NCI-H2227 (cell line): ENCODE data around the gene STX3.

Source experiments
- DNase-seq: peaks from one replicate; lab custom pipeline; 2025; ENCODE audit not compliant: unreplicated experiment; lab: John Stamatoyannopoulos, UW

Gene STX3

GRCh38 chr11:59754859-59755700, at the start of gene STX3:
TSS of gene STX3 (plus strand) at chr11:59755376. CDS start at chr11:59755606, 230 bp downstream.
- peak; percentile 83 for DNase-seq

- DNase-seq: no peak
Measured at GRCh38 chr11:59706518-59707285, 48.5 kb upstream of the STX3 start.

GRCh38 chr11:59707371-59707770, 47.8 kb upstream of the STX3 start:
- no peak for DNase-seq

- no peak for DNase-seq
Measured at GRCh38 chr11:59708537-59708936, 46.6 kb upstream of the STX3 start.

- DNase-seq: no peak
Measured at GRCh38 chr11:59710136-59710847, 44.9 kb upstream of the STX3 start.

- DNase-seq: no peak
Measured at GRCh38 chr11:59713745-59714144, 41.4 kb upstream of the STX3 start, which contains the start of gene OR10V1. TSS of gene OR10V1 (minus strand) at chr11:59713845. CDS start at chr11:59713845, 0 bp downstream.

GRCh38 chr11:59716051-59716450, 39.1 kb upstream of the STX3 start:
- no peak for DNase-seq

GRCh38 chr11:59719556-59719955, 35.6 kb upstream of the STX3 start:
- no peak for DNase-seq

- DNase-seq: no peak
Measured at GRCh38 chr11:59724066-59724465, 31.1 kb upstream of the STX3 start.

- DNase-seq: no peak
Measured at GRCh38 chr11:59727426-59727825, 27.8 kb upstream of the STX3 start.

GRCh38 chr11:59728154-59728553, 27.0 kb upstream of the STX3 start:
- DNase-seq: no peak

GRCh38 chr11:59728913-59729312, 26.3 kb upstream of the STX3 start:
- no peak for DNase-seq

GRCh38 chr11:59729834-59730233, 25.3 kb upstream of the STX3 start:
- no peak for DNase-seq

- DNase-seq: no peak
Measured at GRCh38 chr11:59730896-59731565, 24.1 kb upstream of the STX3 start.

GRCh38 chr11:59746111-59746510, 9.1 kb upstream of the STX3 start:
- no peak for DNase-seq

- DNase-seq: peak; percentile 87
Measured at GRCh38 chr11:59753650-59754493, 1.3 kb upstream of the STX3 start.

- no peak for DNase-seq
Measured at GRCh38 chr11:59754494-59754858, 700 bp upstream of the STX3 start.

- peak; percentile 56 for DNase-seq
Measured at GRCh38 chr11:59755701-59756557, 753 bp downstream of the STX3 start.

GRCh38 chr11:59756558-59756840, 1.3 kb downstream of the STX3 start:
- no peak for DNase-seq
